Measurements from ENCODE around the gene RIMBP2.
"Not testable (repeated sequence)": the region's sequence is repeated elsewhere in the genome, so short reads cannot be mapped to it uniquely, and the experiment has no call there.

Gene RIMBP2

DNA sequence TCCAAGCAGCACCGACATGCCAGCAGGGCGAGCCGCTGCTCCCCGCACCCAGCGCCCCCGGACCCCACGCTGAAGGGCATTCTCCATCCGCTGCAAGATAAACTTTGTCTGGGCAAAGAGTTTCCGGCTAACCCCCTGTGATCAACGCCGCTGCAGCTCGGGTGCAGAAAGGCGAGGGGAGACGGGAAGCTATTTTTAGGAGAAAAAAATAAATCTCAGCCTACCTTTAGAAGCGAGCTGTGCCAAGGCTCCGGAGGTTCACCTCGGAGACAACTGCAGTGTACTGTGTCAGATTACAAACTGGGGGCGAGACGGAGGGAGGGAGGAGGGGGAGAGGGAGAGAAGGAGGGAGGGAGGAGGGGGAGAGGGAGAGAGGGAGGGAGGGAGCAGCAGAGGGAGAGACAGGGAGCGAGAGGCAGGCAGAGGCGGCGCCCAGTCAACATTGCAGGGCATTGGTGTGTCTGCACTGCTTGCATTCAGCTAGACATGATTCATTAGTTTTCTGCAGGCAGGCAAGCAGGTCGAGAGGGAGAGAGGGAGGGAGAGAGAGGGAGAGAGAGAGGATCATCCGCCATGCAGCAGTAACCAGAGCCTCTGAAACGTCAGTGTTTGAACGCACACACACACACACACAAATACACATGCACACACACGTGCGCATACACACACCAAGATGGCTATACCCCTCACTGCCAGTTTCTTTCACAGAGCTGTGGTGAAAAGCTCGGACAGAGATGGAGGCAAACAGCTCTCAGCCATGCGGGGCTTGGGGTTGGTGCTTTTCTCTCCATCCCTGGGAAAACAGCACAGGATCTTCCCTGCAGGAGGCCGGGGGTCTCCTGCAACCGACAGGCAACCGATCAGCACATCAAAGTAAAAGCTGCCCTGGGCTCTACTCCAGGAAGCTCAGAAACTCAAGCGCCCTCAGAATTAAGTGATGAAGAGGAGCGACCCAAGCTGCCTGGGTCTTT is at the start of gene RIMBP2:
TSS of gene RIMBP2 (minus strand) at position 302 of the 971 bp plus-strand sequence. CDS start 237,286 bp downstream, outside the sequence.
- peak in 37 of 58 donors; percentile 5 to 86 (median 51) for DNase-seq

DNA sequence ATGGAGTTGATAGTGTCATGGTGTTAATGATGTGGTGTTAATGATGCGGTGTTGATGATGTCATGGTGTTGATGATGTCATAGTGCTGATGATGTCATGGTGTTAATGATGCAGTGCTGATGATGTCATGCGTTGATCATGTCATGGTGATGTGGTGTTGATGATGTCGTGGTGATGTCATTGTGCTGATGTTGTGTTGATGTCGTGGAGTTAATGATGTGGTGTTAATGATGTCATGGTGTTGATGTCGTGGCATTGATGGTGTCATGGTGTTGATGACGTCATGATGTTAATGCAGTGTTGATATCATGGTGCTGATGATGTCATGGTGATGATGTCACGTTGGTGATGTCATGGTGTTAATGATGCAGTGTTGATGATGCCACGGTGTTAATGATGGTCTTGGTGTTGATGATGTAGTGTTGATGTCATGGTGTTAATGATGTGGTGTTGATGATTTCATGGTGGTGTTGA is 49.1 kb upstream of the RIMBP2 start:
- DNase-seq, result no peak

DNA sequence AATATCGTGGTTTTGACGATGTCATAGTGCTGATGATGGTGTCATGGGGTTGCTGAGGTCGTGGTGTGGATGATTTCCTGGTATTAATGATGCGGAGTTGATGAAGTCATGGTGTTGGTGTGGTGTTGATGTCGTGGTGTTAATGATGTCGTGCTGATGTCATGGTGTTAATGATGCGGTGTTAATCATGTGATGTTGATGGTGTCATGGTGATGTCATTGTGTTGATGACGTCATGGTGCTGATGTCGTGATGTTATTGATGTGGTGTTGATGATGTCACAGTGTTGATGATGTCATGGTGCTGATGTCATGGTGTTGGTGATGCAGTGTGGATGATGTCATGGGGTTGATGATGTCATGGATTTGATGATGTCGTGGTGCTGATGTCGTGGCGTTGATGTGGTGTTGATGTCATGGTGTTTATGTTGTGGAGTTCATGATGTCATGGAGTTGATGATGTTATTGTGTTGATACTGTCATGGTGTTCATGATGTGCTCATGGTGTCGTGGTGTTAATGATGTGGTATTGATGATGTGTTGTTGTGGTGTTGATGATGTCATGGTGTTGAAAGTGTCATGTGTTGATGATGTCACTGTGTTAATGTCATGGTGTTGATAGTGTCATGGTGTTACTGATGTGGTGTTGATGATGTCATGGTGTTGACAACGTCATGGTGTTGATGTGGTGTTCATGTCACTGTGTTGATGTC is 48.5 kb upstream of the RIMBP2 start:
- DNase-seq, result no peak

DNA sequence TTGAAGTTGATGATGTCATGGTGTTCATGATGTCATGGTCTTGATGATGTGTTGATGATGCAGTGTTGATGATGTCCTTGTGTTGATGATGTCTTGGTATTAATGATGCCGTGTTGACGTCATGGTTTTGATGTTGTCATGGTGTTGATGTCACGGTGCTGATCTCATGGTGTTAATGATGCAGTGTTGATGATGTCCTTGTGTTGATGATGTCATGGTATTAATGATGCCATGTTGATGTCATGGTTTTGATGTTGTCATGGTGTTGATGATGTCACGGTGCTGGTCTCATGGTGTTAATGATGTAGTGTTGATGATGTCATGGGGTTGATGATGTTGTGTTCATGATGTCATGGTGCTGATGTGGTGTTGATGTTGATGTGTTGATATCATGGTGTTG is 48.0 kb upstream of the RIMBP2 start:
- DNase-seq, result no peak

DNA sequence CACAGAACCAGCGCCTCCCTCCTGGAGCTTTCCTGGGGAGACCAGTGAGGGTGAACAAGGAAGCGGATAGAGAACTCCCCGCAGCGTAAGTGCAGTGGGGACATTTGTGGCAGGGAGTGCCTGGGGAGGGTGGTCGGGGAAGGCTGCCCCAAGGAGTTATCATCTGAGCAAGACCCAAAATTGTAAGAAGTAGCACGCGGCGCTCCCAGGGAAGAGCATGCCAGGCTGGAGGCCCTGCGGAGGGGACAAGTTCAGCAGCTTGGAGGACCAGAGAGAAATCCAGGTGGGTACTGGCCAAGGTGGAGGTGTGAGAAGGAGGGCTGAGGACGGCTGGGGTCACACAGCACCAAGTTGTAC is 46.2 kb upstream of the RIMBP2 start:
- no peak for DNase-seq

- DNase-seq, result peak in 50 of 58 donors; percentile 11 to 78 (median 41)
These were observed 45.6 kb upstream of the RIMBP2 start for GRCh38 chr12:130761537-130762318.

- DNase-seq, result peak in 3 of 58 donors; percentile 7 to 37 (median 9)
These were observed 38.3 kb upstream of the RIMBP2 start for GRCh38 chr12:130754234-130754901.

DNA sequence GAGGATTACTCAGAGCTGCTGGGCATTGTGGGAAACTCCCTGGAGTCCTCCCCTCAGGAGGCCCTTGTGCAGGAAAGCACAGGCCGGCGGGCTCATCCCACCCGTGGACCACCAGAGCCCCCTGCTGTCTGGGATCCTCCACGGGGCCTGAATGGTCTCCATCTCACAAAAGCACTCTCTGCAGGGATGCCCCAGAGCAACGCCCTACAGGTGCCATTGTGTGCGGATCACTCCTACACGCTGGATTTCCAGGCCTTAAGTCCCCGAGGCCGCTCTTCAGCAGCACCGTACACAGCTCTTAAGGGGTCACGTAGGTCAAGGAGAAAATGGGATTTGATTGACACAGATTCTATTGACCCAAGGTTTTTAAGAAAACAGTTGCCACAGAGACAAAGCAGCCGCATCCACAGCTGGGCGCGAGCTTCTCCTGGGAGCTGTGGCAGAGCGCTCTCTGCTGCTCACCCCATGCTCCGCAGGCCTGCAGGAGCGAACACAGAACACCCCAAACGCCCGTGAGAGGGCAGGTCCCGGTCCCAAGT is 36.7 kb upstream of the RIMBP2 start:
- DNase-seq, result no peak

- DNase-seq, result not testable (repeated sequence)
These were observed 35.9 kb upstream of the RIMBP2 start for GRCh38 chr12:130752037-130752436.

DNA sequence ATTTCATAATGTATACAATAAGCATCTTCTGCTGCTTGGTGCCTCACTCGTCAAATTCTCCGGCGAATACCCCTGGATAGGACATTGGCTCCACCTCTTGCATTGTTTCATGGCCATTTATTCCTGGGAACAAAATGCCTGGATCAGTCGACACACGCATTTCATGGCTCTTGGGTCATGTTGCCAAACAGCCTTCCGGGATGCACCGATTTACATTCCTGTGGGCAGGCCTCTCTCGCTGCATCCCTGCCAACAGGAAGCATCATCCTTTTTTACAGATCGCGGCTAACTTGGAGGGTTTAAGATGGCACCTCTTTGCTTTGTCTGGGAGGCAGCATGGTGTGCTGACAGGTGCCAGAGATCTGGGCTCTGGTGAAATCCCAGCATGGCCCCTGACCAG is 32.7 kb upstream of the RIMBP2 start:
- DNase-seq, result no peak

- peak in 57 of 58 donors; percentile 8 to 86 (median 56) for DNase-seq
These were observed 32.0 kb upstream of the RIMBP2 start for GRCh38 chr12:130747867-130748740.

- no peak for DNase-seq
These were observed 30.4 kb upstream of the RIMBP2 start for GRCh38 chr12:130746546-130746945.

DNA sequence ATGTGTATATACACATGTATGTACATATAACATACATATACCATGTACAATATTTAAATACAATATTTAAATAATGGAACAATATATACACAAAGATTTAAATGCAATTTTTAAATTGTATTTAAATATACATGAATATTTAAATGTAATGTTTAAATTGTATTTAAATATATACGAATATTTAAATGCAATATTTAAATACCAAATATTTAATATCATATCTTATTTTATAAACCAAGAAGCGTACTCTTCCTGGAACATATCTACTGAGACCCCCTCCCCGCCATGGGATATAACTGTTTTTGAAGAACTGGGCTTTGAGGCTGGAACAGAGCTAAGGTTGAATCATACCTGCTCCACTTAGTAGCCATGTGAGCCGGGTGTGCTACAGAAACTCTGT is 29.8 kb upstream of the RIMBP2 start:
- DNase-seq, result no peak

GRCh38 chr12:130744274-130744673 is 28.2 kb upstream of the RIMBP2 start:
- DNase-seq, result no peak

GRCh38 chr12:130743606-130744005 is 27.5 kb upstream of the RIMBP2 start:
- DNase-seq, result no peak

DNA sequence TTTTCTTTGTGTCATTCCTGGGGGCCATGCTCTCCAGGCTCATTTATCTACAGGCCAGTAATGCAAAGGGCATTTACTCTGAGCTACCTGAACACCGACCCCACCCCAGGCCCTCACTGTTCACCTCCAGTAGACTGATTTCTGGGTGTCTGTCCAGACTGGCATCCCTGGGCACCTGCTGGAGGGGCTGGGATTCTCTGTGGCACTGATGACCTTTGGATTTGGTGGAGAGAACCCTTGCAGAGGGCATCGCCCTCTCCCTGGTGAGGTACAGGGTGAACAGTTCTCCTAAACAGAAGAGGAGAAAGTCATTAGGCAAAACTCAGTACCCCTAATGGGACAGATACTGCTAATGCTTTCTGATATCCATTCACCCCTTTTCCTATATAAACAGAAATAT is 27.1 kb upstream of the RIMBP2 start:
- no peak for DNase-seq

GRCh38 chr12:130742716-130743115 is 26.6 kb upstream of the RIMBP2 start:
- DNase-seq, result no peak

DNA sequence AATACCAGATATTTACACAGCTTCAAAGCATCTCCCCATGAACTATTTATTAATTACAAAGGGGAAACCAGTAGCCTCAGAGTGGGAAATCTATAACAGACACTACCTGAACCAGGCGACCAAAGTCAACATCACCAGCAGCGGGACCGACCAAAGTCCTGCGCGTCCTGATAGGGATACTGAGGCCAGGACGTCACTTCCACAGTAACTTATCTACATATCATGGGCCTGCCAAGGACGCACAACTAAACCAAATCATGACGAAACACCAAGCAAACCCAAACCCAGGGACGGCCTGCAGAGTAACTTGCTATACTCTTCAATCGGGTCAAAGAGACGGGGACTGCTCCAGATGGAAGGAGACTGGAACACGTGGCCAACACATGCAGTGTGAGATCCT is 26.0 kb upstream of the RIMBP2 start:
- DNase-seq, result no peak

GRCh38 chr12:130739571-130739970 is 23.5 kb upstream of the RIMBP2 start:
- no peak for DNase-seq

Measured in anterior cingulate cortex (tissue), 58 donors.